ENCODE measurements around the gene HSPB7. TPM values are rescaled to one million over a fixed set of nuclear protein-coding genes. Genes with fewer than 3 reads are reported as not detected.

Gene HSPB7
- total and polyA plus RNA-seq, 4 donors = 0.28 to 1.4 (median 0.35) TPM

DNA sequence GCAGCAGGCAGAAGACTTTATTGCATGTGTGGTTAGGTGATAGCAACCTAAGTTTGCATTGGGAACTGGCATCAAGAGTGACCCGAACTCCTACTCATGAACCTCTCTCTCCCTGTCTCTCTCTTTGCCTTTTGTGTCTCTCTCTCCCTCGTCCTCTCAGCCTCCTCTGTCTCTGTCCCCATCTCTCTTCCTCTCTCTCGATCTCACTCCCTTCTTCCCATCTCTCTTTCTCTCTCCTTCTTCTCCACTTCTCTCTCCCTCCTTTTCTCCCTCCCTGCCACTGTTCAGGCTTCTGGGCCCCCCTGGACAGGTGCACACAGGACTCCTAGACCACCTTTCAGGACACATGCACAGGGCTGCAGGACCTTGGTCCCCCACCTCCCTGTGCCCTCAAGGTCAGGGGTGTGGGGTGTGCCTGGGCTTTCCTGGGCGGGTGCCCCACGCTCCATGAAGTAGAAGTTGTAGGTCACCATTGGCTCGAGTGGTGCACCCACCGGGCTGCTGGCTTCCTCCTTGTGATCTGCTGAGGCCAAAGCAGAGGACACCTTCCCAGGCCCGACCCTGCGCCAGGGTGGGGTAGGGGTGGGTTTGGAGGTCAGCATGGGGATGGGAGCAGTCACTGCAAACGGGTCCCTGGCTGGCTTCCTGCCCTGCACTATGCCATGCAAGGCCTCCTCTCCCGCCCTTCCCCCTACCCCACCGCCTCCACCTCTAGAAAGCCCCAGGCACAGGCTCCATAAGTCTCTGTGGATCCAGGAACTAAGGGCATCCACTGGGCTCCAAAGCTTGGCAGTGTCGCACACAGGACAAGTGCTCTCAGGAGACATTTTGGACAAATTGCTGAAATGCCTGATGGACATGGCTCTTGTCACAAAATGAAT, 28.7 kb downstream of the HSPB7 start:
- H3K9me3 ChIP-seq (ENCODE audit: control insufficient read depth in 4 of 4, low read length in 3 of 4) = no peaks in the 10 kb centered on the region
- H3K36me3 ChIP-seq (ENCODE audit: control insufficient read depth in 4 of 4, insufficient read depth in 3 of 4, low read depth in 1 of 4, low read length in 3 of 4) = no peaks in the 10 kb centered on the region
- H3K4me3 ChIP-seq (ENCODE audit: low read depth in 1 of 3, low read length in 3 of 3) = no peak overlapping the region
- H3K9ac ChIP-seq (ENCODE audit: low read depth in 1 of 2, low read length in 2 of 2) = no peak overlapping the region
- H3K4me1 ChIP-seq (ENCODE audit: control insufficient read depth in 4 of 4, insufficient read depth in 4 of 4, low read length in 3 of 4) = no peaks in the 10 kb centered on the region
- TF ChIP-seq HNF4G (IDR thresholded peaks at IDR 0.05) (no peak), FOXA1 (IDR thresholded peaks at IDR 0.05) (no peak), SP1 (IDR thresholded peaks at IDR 0.05) (no peak), TAF1 (conservative IDR thresholded peaks at IDR 0.05) (no peak), RAD21 (IDR thresholded peaks at IDR 0.05) (no peak)
- TF ChIP-seq, protein P1, sequence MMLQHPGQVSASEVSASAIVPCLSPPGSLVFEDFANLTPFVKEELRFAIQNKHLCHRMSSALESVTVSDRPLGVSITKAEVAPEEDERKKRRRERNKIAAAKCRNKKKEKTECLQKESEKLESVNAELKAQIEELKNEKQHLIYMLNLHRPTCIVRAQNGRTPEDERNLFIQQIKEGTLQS (IDR thresholded peaks at IDR 0.05) = no peak
- TF ChIP-seq, protein P2, sequence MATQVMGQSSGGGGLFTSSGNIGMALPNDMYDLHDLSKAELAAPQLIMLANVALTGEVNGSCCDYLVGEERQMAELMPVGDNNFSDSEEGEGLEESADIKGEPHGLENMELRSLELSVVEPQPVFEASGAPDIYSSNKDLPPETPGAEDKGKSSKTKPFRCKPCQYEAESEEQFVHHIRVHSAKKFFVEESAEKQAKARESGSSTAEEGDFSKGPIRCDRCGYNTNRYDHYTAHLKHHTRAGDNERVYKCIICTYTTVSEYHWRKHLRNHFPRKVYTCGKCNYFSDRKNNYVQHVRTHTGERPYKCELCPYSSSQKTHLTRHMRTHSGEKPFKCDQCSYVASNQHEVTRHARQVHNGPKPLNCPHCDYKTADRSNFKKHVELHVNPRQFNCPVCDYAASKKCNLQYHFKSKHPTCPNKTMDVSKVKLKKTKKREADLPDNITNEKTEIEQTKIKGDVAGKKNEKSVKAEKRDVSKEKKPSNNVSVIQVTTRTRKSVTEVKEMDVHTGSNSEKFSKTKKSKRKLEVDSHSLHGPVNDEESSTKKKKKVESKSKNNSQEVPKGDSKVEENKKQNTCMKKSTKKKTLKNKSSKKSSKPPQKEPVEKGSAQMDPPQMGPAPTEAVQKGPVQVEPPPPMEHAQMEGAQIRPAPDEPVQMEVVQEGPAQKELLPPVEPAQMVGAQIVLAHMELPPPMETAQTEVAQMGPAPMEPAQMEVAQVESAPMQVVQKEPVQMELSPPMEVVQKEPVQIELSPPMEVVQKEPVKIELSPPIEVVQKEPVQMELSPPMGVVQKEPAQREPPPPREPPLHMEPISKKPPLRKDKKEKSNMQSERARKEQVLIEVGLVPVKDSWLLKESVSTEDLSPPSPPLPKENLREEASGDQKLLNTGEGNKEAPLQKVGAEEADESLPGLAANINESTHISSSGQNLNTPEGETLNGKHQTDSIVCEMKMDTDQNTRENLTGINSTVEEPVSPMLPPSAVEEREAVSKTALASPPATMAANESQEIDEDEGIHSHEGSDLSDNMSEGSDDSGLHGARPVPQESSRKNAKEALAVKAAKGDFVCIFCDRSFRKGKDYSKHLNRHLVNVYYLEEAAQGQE (IDR thresholded peaks at IDR 0.05) = no peak
- TF ChIP-seq, protein P3, sequence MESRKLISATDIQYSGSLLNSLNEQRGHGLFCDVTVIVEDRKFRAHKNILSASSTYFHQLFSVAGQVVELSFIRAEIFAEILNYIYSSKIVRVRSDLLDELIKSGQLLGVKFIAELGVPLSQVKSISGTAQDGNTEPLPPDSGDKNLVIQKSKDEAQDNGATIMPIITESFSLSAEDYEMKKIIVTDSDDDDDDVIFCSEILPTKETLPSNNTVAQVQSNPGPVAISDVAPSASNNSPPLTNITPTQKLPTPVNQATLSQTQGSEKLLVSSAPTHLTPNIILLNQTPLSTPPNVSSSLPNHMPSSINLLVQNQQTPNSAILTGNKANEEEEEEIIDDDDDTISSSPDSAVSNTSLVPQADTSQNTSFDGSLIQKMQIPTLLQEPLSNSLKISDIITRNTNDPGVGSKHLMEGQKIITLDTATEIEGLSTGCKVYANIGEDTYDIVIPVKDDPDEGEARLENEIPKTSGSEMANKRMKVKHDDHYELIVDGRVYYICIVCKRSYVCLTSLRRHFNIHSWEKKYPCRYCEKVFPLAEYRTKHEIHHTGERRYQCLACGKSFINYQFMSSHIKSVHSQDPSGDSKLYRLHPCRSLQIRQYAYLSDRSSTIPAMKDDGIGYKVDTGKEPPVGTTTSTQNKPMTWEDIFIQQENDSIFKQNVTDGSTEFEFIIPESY (IDR thresholded peaks at IDR 0.05) = no peak
- H3K27me3 ChIP-seq (ENCODE audit: control insufficient read depth in 4 of 4, insufficient read depth in 4 of 4, low read length in 3 of 4) = no peaks in the 10 kb centered on the region
- H3K27ac ChIP-seq (ENCODE audit: low read depth in 1 of 2, low read length in 2 of 2) = no peak overlapping the region
- 89% methylated on average over 13 of the region's 13 CpGs for WGBS
- DNase-seq (ENCODE audit: low spot score) = no peak

DNA sequence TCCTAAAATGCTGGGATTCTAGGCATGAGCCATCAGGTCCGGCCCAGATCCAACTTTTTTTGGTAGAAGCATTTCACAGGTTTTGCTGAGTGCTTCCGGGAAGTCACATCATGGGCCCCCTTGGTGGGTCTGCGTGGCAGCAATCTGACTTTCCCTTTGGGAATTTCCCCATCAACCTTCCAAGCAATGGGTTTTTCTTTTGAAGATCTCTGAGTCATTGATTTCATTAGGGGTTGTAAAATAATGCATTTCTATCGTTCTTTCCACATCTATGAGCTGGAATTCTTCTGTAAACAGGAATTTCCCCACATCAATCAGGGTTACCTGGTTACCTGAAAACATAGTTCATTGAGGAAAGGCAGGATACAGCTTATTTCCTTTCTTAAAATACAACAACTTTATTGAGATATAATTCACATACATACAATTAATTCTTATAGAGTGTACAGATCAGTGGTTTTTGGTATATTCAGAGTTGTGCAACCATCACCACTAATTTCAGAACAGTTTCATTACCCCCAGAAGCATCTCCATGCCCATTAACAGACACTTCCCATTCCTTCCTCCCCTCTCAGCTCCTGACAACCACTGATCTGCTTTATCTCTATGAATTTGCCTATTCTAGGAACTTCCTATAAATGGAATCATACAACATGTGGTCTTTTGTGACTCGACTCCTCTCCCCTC, 32.1 kb downstream of the HSPB7 start:
- Histone ChIP-seq H3K9me3 (ENCODE audit: control insufficient read depth in 4 of 4, low read length in 3 of 4) (no peaks in the 10 kb centered on the region), H3K4me3 (ENCODE audit: low read depth in 1 of 3, low read length in 3 of 3) (no peak overlapping the region), H3K36me3 (ENCODE audit: control insufficient read depth in 4 of 4, insufficient read depth in 3 of 4, low read depth in 1 of 4, low read length in 3 of 4) (no peaks in the 10 kb centered on the region), H3K27ac (ENCODE audit: low read depth in 1 of 2, low read length in 2 of 2) (no peak overlapping the region), H3K9ac (ENCODE audit: low read depth in 1 of 2, low read length in 2 of 2) (no peak overlapping the region), H3K27me3 (ENCODE audit: control insufficient read depth in 4 of 4, insufficient read depth in 4 of 4, low read length in 3 of 4) (no peaks in the 10 kb centered on the region), H3K4me1 (ENCODE audit: control insufficient read depth in 4 of 4, insufficient read depth in 4 of 4, low read length in 3 of 4) (no peaks in the 10 kb centered on the region)
- WGBS = 79% methylated on average over 5 of the region's 5 CpGs
- no peak for DNase-seq (ENCODE audit: low spot score)
- TF ChIP-seq, protein P4, sequence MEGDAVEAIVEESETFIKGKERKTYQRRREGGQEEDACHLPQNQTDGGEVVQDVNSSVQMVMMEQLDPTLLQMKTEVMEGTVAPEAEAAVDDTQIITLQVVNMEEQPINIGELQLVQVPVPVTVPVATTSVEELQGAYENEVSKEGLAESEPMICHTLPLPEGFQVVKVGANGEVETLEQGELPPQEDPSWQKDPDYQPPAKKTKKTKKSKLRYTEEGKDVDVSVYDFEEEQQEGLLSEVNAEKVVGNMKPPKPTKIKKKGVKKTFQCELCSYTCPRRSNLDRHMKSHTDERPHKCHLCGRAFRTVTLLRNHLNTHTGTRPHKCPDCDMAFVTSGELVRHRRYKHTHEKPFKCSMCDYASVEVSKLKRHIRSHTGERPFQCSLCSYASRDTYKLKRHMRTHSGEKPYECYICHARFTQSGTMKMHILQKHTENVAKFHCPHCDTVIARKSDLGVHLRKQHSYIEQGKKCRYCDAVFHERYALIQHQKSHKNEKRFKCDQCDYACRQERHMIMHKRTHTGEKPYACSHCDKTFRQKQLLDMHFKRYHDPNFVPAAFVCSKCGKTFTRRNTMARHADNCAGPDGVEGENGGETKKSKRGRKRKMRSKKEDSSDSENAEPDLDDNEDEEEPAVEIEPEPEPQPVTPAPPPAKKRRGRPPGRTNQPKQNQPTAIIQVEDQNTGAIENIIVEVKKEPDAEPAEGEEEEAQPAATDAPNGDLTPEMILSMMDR (IDR thresholded peaks at IDR 0.05; ENCODE audit: low read depth, low read length, missing input control) = no peak
- no peak for TF ChIP-seq GABPA (IDR thresholded peaks at IDR 0.05 in 1 of 2, conservative IDR thresholded peaks at IDR 0.05 in 1 of 2)
- no peak for TF ChIP-seq RAD21 (IDR thresholded peaks at IDR 0.05)
